Osteoblast (primary cell): Measurements from ENCODE around the gene SEPTIN8. TPM values are rescaled to one million over a fixed set of nuclear protein-coding genes. Genes with fewer than 3 reads are reported as not detected.

Experiments used
- DNase-seq: peaks from one replicate; pipeline ENCODE4 v3.0.0; 2011; ENCODE audit warnings: low spot score, mixed read lengths; ENCODE audit not compliant: insufficient read length; ENCODE audit errors: missing footprints
- H2AFZ ChIP-seq: 2 replicates; pipeline ENCODE4 v1.6.0; 2011; ENCODE audit warnings: mild to moderate bottlenecking, low read length
- H3K27ac ChIP-seq: 2 replicates; pipeline ENCODE4 v1.5.1; 2011; ENCODE audit warnings: mild to moderate bottlenecking, low read depth, low read length, moderate library complexity
- H3K27me3 ChIP-seq: 2 replicates; pipeline ENCODE4 v1.6.0; 2012; ENCODE audit warnings: mild to moderate bottlenecking, control low read depth, inconsistent platforms, low read length, moderate library complexity; ENCODE audit not compliant: insufficient read depth
- H3K36me3 ChIP-seq: 2 replicates; pipeline ENCODE4 v1.5.1; 2011; ENCODE audit warnings: mild to moderate bottlenecking, low read length, control low read depth, moderate library complexity; ENCODE audit not compliant: insufficient read depth
- H3K4me1 ChIP-seq: 2 replicates; pipeline ENCODE4 v1.5.1; 2011; ENCODE audit warnings: mild to moderate bottlenecking, low read length, control low read depth, moderate library complexity; ENCODE audit not compliant: insufficient read depth
- H3K4me2 ChIP-seq: 2 replicates; pipeline ENCODE4 v1.6.0; 2011; ENCODE audit warnings: mild to moderate bottlenecking, low read length; ENCODE audit not compliant: insufficient read depth
- H3K4me3 ChIP-seq: fragments of 200-600 bp; sonication (generic); 3 replicates; pipeline ENCODE4 v1.5.1; 2012; ENCODE audit warnings: mild to moderate bottlenecking, low read length, inconsistent platforms; ENCODE audit not compliant: insufficient read depth
- H3K79me2 ChIP-seq: 2 replicates; pipeline ENCODE4 v1.6.0; 2012; ENCODE audit warnings: mild to moderate bottlenecking, low read length, control low read depth, inconsistent platforms; ENCODE audit not compliant: insufficient read depth
- H3K9me3 ChIP-seq: 2 replicates; pipeline ENCODE4 v1.5.1; 2011; ENCODE audit warnings: low read depth, low read length, control low read depth
- H4K20me1 ChIP-seq: 2 replicates; pipeline ENCODE4 v1.6.0; 2012; ENCODE audit warnings: mild to moderate bottlenecking, low read length, control low read depth; ENCODE audit not compliant: insufficient read depth
- total RNA-seq: library from RNA; depleted of rRNA; stranded (reverse); fragments of >200 nt; gene quantifications from 2 replicates; pipeline ENCODE4 v1.2.3, GENCODE V29; 2012
- TF ChIP-seq, protein P1 (sequence below): IDR thresholded peaks from 2 replicates; pipeline ENCODE4 v1.5.1; 2011; ENCODE audit warnings: mild to moderate bottlenecking, low read depth, low read length, moderate library complexity; ENCODE audit errors: extremely low read depth

Gene SEPTIN8
- total RNA-seq, 1 donor = 33.7 TPM

DNA sequence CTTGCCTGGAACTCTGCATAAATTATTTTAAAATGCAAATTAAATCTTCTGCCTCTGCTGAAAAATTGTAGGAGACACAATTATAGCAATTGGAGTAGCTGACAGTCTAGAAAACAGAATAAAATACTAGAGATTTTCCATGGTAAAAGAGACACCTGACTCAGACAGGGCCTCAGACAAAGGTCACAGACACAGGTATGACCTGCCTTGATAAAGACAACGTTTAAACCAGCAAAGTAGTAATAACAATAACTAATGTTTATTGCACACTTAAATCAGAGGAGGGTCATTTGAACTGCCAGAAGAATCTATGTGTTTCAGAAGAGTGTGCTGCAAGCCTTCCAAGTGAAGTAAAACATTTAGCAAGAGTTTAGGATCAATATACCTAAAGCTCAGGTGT lies 40.0 kb upstream of the SEPTIN8 start:
- no peaks in the 10 kb centered on the region for H3K79me2 ChIP-seq
- TF ChIP-seq, protein P1, sequence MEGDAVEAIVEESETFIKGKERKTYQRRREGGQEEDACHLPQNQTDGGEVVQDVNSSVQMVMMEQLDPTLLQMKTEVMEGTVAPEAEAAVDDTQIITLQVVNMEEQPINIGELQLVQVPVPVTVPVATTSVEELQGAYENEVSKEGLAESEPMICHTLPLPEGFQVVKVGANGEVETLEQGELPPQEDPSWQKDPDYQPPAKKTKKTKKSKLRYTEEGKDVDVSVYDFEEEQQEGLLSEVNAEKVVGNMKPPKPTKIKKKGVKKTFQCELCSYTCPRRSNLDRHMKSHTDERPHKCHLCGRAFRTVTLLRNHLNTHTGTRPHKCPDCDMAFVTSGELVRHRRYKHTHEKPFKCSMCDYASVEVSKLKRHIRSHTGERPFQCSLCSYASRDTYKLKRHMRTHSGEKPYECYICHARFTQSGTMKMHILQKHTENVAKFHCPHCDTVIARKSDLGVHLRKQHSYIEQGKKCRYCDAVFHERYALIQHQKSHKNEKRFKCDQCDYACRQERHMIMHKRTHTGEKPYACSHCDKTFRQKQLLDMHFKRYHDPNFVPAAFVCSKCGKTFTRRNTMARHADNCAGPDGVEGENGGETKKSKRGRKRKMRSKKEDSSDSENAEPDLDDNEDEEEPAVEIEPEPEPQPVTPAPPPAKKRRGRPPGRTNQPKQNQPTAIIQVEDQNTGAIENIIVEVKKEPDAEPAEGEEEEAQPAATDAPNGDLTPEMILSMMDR = no peak
- no peaks in the 10 kb centered on the region for H3K36me3 ChIP-seq
- no peaks in the 10 kb centered on the region for H3K9me3 ChIP-seq
- no peak overlapping the region for H3K4me2 ChIP-seq
- H2AFZ ChIP-seq = no peak overlapping the region
- H4K20me1 ChIP-seq = no peaks in the 10 kb centered on the region
- peaks cover 19% of the 10 kb centered on the region for H3K4me1 ChIP-seq
- peak; percentile 68 for DNase-seq
- H3K4me3 ChIP-seq = no peak overlapping the region
- H3K27ac ChIP-seq = no peak overlapping the region
- peaks cover 25% of the 10 kb centered on the region for H3K27me3 ChIP-seq

DNA sequence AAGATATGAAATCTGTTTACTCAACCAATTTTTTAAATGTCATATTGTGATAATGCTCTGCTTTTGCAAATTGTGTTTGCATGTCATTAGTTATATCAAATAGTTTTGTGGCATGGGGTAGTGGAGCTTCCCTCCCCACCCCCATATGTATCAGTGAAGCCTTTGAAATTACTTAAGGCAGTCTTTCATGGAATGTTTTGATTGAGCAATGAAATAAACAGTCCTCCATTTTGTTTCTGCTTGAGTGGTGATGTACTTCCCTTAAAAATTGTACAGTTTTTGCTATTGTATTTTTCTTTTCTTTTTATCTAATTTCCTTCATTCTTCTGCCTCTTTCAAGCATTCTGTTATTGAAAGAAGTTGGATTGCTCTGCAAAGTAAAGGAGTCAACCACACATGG lies 39.5 kb upstream of the SEPTIN8 start:
- Histone ChIP-seq H2AFZ (no peak overlapping the region), H3K36me3 (no peaks in the 10 kb centered on the region), H3K79me2 (no peaks in the 10 kb centered on the region), H3K27me3 (peaks cover 30% of the 10 kb centered on the region), H4K20me1 (no peaks in the 10 kb centered on the region), H3K4me1 (peaks cover 19% of the 10 kb centered on the region), H3K27ac (no peak overlapping the region), H3K4me3 (no peak overlapping the region), H3K9me3 (no peaks in the 10 kb centered on the region), H3K4me2 (no peak overlapping the region)
- TF ChIP-seq, protein P1 = no peak
- peak; percentile 25 for DNase-seq

DNA sequence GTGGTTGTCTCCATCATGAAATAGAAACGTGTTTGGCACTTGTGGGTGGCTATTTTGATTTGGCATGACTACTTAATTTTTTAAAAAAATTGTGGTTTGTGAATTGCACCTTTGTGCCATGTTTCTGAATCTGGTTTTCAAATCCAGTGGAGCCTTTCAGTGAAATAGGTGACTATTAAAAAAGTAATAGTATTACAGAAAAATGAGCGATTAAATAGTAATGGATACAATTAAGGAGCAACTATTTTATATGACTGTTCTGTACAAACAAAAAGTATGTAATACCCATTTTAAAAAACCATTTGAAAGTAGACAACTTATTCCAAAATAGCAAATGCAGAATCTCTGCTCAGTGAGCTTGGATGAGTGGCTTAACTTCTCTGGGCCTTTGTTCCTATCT lies 39.0 kb upstream of the SEPTIN8 start:
- H3K79me2 ChIP-seq = no peaks in the 10 kb centered on the region
- no peaks in the 10 kb centered on the region for H4K20me1 ChIP-seq
- H3K4me3 ChIP-seq = no peak overlapping the region
- no peaks in the 10 kb centered on the region for H3K36me3 ChIP-seq
- H3K4me1 ChIP-seq = peaks cover 19% of the 10 kb centered on the region
- H3K9me3 ChIP-seq = no peaks in the 10 kb centered on the region
- peaks cover 34% of the 10 kb centered on the region for H3K27me3 ChIP-seq
- H2AFZ ChIP-seq = no peak overlapping the region
- TF ChIP-seq, protein P1 = no peak
- no peak overlapping the region for H3K27ac ChIP-seq
- DNase-seq = peak; percentile 75
- no peak overlapping the region for H3K4me2 ChIP-seq

DNA sequence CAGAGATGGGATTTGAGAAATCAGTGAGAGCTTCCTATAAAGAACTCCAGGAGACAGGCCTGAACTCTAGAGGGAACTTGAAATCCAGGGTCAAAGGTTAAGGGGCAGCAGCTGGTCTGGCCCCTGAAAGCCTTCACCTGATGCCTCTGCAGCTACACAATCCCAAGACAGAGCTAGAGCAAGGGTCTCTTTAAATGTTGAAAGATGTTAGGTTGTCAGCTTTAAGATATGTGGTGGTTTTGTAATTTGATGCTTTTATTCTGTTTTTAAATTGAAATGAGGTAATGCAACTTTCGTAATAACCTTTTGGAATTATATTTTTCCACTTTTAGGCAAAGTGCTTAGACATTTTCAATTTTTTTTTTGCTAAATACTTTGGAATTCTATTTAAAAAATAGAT lies 38.4 kb upstream of the SEPTIN8 start:
- Histone ChIP-seq H3K27ac (no peak overlapping the region), H3K9me3 (no peaks in the 10 kb centered on the region), H3K27me3 (peaks cover 35% of the 10 kb centered on the region), H3K79me2 (no peaks in the 10 kb centered on the region), H3K36me3 (no peaks in the 10 kb centered on the region), H3K4me3 (no peak overlapping the region), H4K20me1 (no peaks in the 10 kb centered on the region), H3K4me1 (peaks cover 19% of the 10 kb centered on the region), H3K4me2 (no peak overlapping the region), H2AFZ (no peak overlapping the region)
- TF ChIP-seq, protein P1 = no peak
- peak; percentile 95 for DNase-seq
